ENCODE data around the gene VPS33B. TPM values are rescaled to one million over a fixed set of nuclear protein-coding genes. Genes with fewer than 3 reads are reported as not detected.

The VPS33B gene
- polyA plus RNA-seq, 2 of the 4 experiments (the other 2 are of a cell fraction) = 11.1 to 17.9 TPM

DNA sequence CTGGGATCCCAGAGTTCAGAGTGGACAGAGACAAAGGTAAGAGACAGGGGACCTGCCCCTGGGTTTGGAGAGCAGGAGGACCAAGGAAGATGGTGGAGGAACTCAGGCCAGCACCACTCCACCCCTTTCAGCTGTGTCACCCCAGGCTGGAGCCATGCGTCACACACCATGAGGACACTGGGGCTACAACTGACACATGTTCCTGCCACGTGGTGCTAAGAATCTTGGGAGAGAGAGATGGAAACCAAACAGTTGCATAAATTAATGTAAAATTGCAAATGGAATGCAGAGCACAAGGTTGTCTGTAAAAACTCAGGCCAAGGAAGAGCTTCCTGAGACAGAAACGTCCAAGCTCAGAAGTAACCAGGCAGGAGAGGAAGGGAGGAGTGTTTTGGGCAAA is 22.7 kb upstream of the VPS33B start:
- H3K4me3 ChIP-seq = no peak overlapping the region
- ChIA-PET POLR2A (no interaction called here), CTCF (interaction anchor here (2.2 to 5.2 kb wide), 3 partner anchors 11 to 88 kb away, joined by 14 to 35 read pairs (median 18); no protein-coding TSS in a partner anchor)
- H3K4me2 ChIP-seq = no peak overlapping the region
- FAIRE-seq = no peak
- H3K9me3 ChIP-seq = no peaks in the 10 kb centered on the region
- no peak for ATAC-seq
- no peak for TF ChIP-seq PHF8 (IDR thresholded peaks at IDR 0.05; ENCODE audit: borderline replicate concordance, low read depth)
- no peak for TF ChIP-seq RNF2 (IDR thresholded peaks at IDR 0.05; ENCODE audit: borderline replicate concordance, low read depth)
- no peak for TF ChIP-seq HOXA7 (CRISPR knock-in tag; IDR thresholded peaks at IDR 0.05)
- no peak for TF ChIP-seq SMC3 (IDR thresholded peaks at IDR 0.05)
- TF ChIP-seq NR3C1 (IDR thresholded peaks at IDR 0.05) = no peak
- TF ChIP-seq CHD2 (IDR thresholded peaks at IDR 0.05; ENCODE audit: low read length, partially characterized antibody) = no peak
- TF ChIP-seq CEBPB (IDR thresholded peaks at IDR 0.05) = no peak
- TF ChIP-seq EP300 (IDR thresholded peaks at IDR 0.05) = no peak
- TF ChIP-seq, protein P1, sequence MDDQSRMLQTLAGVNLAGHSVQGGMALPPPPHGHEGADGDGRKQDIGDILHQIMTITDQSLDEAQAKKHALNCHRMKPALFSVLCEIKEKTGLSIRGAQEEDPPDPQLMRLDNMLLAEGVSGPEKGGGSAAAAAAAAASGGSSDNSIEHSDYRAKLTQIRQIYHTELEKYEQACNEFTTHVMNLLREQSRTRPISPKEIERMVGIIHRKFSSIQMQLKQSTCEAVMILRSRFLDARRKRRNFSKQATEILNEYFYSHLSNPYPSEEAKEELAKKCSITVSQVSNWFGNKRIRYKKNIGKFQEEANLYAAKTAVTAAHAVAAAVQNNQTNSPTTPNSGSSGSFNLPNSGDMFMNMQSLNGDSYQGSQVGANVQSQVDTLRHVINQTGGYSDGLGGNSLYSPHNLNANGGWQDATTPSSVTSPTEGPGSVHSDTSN (IDR thresholded peaks at IDR 0.05) = no peak
- TF ChIP-seq, protein P2, sequence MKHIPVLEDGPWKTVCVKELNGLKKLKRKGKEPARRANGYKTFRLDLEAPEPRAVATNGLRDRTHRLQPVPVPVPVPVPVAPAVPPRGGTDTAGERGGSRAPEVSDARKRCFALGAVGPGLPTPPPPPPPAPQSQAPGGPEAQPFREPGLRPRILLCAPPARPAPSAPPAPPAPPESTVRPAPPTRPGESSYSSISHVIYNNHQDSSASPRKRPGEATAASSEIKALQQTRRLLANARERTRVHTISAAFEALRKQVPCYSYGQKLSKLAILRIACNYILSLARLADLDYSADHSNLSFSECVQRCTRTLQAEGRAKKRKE (CRISPR knock-in tag; IDR thresholded peaks at IDR 0.05; ENCODE audit: low read depth) = no peak
- TF ChIP-seq, protein P3, sequence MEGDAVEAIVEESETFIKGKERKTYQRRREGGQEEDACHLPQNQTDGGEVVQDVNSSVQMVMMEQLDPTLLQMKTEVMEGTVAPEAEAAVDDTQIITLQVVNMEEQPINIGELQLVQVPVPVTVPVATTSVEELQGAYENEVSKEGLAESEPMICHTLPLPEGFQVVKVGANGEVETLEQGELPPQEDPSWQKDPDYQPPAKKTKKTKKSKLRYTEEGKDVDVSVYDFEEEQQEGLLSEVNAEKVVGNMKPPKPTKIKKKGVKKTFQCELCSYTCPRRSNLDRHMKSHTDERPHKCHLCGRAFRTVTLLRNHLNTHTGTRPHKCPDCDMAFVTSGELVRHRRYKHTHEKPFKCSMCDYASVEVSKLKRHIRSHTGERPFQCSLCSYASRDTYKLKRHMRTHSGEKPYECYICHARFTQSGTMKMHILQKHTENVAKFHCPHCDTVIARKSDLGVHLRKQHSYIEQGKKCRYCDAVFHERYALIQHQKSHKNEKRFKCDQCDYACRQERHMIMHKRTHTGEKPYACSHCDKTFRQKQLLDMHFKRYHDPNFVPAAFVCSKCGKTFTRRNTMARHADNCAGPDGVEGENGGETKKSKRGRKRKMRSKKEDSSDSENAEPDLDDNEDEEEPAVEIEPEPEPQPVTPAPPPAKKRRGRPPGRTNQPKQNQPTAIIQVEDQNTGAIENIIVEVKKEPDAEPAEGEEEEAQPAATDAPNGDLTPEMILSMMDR (IDR thresholded peaks at IDR 0.05) = no peak
- TF ChIP-seq EHF (CRISPR knock-in tag; IDR thresholded peaks at IDR 0.05) = no peak
- no peak for TF ChIP-seq BHLHE40 (IDR thresholded peaks at IDR 0.05; ENCODE audit: low read depth, low read length)
- no peak for TF ChIP-seq ZNF302 (CRISPR knock-in tag; IDR thresholded peaks at IDR 0.05)
- no peak for TF ChIP-seq CHD4 (IDR thresholded peaks at IDR 0.05; ENCODE audit: borderline replicate concordance)
- no peak for TF ChIP-seq RARB (CRISPR knock-in tag; IDR thresholded peaks at IDR 0.05)
- TF ChIP-seq MAFK (IDR thresholded peaks at IDR 0.05; ENCODE audit: partially characterized antibody) = no peak
- TF ChIP-seq KDM1A (IDR thresholded peaks at IDR 0.05; ENCODE audit: low read depth) = no peak
- TF ChIP-seq, protein P4, sequence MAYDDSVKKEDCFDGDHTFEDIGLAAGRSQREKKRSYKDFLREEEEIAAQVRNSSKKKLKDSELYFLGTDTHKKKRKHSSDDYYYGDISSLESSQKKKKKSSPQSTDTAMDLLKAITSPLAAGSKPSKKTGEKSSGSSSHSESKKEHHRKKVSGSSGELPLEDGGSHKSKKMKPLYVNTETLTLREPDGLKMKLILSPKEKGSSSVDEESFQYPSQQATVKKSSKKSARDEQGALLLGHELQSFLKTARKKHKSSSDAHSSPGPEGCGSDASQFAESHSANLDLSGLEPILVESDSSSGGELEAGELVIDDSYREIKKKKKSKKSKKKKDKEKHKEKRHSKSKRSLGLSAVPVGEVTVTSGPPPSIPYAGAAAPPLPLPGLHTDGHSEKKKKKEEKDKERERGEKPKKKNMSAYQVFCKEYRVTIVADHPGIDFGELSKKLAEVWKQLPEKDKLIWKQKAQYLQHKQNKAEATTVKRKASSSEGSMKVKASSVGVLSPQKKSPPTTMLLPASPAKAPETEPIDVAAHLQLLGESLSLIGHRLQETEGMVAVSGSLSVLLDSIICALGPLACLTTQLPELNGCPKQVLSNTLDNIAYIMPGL (CRISPR knock-in tag; IDR thresholded peaks at IDR 0.05; ENCODE audit: borderline replicate concordance) = no peak
- TF ChIP-seq TP53 (CRISPR knock-in tag; IDR thresholded peaks at IDR 0.05) = no peak
- no peak for DNase-seq (ENCODE audit: low read depth in 1 of 2, low spot score in 1 of 2)
- H3K27ac ChIP-seq = no peak overlapping the region
- no peaks in the 10 kb centered on the region for H3K4me1 ChIP-seq
- WGBS (ENCODE audit: missing lambda C conversion rate) = 39% methylated on average over 3 of the region's 3 CpGs

DNA sequence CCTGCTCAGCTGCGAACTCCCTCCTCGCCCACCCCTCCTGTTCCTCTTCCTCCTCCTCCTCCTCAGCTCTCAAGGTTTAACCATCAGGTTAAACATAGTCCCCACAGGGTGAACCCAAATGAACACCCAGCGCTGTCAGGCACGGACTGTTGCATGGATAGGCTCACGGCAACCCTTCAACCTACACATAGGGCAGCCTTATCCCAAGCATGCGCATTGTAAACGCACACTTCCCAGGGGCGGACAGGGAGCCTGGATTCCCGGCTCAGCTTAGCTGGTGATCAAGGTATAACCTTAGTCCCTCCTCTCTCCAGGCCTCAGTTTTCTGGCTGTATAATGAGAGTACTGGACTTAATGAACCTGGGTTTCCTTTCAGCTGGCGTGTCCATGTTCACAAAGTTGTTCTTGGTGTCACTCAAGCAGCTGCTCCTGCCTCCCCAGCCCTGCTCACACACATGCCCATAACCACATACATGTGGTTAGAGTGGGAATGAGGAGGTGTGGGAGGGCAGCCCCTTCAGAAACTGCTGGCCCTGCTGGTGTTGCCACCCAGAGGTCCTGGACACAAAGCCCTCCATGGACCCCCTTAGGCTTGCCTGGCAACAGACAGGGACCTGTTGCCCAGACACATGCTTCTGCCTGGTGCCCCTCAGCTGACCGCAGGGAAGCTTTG is 20.9 kb upstream of the VPS33B start:
- ATAC-seq (no peak; a peak in 1 of 6 replicates), FAIRE-seq (no peak), DNase-seq (ENCODE audit: low read depth in 1 of 2, low spot score in 1 of 2) (no peak)
- ChIA-PET CTCF (interaction anchor here (1.4 to 5.2 kb wide), 5 partner anchors 10 to 228 kb away, joined by 7 to 35 read pairs (median 18); partner anchors contain the start of gene HDDC3), POLR2A (no interaction called here)
- TF ChIP-seq ZSCAN20 (CRISPR knock-in tag; IDR thresholded peaks at IDR 0.05) (no peak), NR3C1 (IDR thresholded peaks at IDR 0.05) (no peak), TFCP2L1 (CRISPR knock-in tag; IDR thresholded peaks at IDR 0.05) (no peak), JUN (IDR thresholded peaks at IDR 0.05) (no peak), ESRRA (IDR thresholded peaks at IDR 0.05; ENCODE audit: borderline replicate concordance, low read length) (no peak), KDM1A (IDR thresholded peaks at IDR 0.05; ENCODE audit: low read depth) (no peak), RFX5 (IDR thresholded peaks at IDR 0.05) (no peak), CBX8 (IDR thresholded peaks at IDR 0.05) (no peak), EP300 (IDR thresholded peaks at IDR 0.05) (no peak), HOXB5 (CRISPR knock-in tag; IDR thresholded peaks at IDR 0.05) (no peak), TP53 (CRISPR knock-in tag; IDR thresholded peaks at IDR 0.05) (no peak)
- TF ChIP-seq, protein P5, sequence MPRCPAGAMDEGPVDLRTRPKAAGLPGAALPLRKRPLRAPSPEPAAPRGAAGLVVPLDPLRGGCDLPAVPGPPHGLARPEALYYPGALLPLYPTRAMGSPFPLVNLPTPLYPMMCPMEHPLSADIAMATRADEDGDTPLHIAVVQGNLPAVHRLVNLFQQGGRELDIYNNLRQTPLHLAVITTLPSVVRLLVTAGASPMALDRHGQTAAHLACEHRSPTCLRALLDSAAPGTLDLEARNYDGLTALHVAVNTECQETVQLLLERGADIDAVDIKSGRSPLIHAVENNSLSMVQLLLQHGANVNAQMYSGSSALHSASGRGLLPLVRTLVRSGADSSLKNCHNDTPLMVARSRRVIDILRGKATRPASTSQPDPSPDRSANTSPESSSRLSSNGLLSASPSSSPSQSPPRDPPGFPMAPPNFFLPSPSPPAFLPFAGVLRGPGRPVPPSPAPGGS (IDR thresholded peaks at IDR 0.05) = no peak
- TF ChIP-seq, protein P6, sequence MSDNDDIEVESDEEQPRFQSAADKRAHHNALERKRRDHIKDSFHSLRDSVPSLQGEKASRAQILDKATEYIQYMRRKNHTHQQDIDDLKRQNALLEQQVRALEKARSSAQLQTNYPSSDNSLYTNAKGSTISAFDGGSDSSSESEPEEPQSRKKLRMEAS (IDR thresholded peaks at IDR 0.05) = no peak
- TF ChIP-seq, protein P7, sequence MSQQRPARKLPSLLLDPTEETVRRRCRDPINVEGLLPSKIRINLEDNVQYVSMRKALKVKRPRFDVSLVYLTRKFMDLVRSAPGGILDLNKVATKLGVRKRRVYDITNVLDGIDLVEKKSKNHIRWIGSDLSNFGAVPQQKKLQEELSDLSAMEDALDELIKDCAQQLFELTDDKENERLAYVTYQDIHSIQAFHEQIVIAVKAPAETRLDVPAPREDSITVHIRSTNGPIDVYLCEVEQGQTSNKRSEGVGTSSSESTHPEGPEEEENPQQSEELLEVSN (IDR thresholded peaks at IDR 0.05; ENCODE audit: borderline replicate concordance, low read depth) = no peak
- H3K27ac ChIP-seq = no peak overlapping the region
- no peaks in the 10 kb centered on the region for H3K4me1 ChIP-seq
- no peak overlapping the region for H3K4me2 ChIP-seq
- 73% methylated on average over 11 of the region's 11 CpGs for WGBS (ENCODE audit: missing lambda C conversion rate)
- no peak overlapping the region for H3K4me3 ChIP-seq
- no peaks in the 10 kb centered on the region for H3K9me3 ChIP-seq
